GM12892 (cell line): ENCODE results near the gene NLRP11. TPM values are rescaled to one million over a fixed set of nuclear protein-coding genes. Genes with fewer than 3 reads are reported as not detected.

Experiments used
- DNase-seq: peaks from one replicate; pipeline ENCODE4 v3.0.0; 2011; ENCODE audit not compliant: insufficient read length
- FAIRE-seq: peaks from 2 replicates; lab custom pipeline; 2011; peaks lifted over from hg19 to GRCh38; lab: Jason Lieb, UNC
- POLR2A ChIP-seq: IDR thresholded peaks from 2 replicates; pipeline ENCODE4 v1.6.1; 2011; ENCODE audit warnings: low read depth, low read length, control low read depth
- POLR2AphosphoS5 ChIP-seq: IDR thresholded peaks from 2 replicates; pipeline ENCODE4 v1.6.1; 2011; ENCODE audit warnings: low read depth, low read length, control low read depth
- TAF1 ChIP-seq: IDR thresholded peaks from 2 replicates; pipeline ENCODE4 v1.6.1; 2011; ENCODE audit warnings: low read depth, mild to moderate bottlenecking, control low read depth, low read length, borderline replicate concordance
- polyA plus RNA-seq: library from polyadenylated mRNA; unstranded; fragments of >200 nt; gene quantifications from one replicate; pipeline ENCODE4 v1.2.1, GENCODE V29; 2012; ENCODE audit warnings: missing spikeins, inconsistent platforms; ENCODE audit not compliant: missing spikeins

Gene NLRP11
- polyA plus RNA-seq: 0.61 TPM

DNA sequence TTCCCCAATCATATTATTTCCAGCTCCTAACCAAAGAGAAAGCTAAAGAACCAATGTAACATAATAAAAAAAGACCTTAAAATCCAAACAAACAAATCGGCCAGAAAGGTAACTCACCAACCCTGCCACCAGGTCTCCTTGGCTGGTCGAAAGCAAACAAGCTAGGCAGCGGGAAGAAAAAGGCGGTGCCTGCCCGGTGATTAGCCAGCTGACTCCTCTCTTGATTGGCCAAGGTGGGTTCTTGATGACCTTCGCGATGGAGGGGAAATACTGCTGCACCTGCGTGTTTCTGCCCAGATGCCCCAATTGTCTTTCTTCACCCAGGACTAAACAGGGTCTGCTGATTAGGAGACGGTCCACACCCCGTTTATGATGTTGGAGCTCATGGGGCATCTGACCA, at the start of gene NLRP11:
Gene NLRP11 (minus strand): TSS at position 154 of the 400 bp plus-strand sequence. CDS start 13,825 bp downstream, outside the sequence.
- TF ChIP-seq POLR2AphosphoS5 (no peak), TAF1 (no peak), POLR2A (no peak)
- DNase-seq: no peak
- no peak for FAIRE-seq

DNA sequence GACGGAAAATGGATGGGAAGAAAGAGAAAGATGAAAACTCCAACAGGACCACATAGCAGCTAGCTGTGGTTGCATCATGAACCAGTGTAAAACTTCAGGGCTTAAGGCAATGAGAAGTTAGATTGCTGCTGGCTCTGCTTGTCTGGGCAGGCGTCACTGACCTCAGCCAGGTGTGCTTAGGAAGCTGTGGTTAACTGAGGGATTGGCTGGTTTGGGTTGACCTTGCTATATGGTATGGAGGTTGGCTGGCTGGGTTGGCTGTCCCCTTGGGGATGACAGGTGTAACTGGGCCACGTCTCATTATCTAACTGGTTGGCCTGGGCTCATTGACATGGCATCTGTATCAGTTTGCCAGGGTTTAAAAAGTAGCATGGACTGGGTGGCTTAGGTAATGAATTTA, 45.4 kb upstream of the NLRP11 start:
- FAIRE-seq (no peak), DNase-seq (no peak)
- TF ChIP-seq POLR2AphosphoS5: no peak

DNA sequence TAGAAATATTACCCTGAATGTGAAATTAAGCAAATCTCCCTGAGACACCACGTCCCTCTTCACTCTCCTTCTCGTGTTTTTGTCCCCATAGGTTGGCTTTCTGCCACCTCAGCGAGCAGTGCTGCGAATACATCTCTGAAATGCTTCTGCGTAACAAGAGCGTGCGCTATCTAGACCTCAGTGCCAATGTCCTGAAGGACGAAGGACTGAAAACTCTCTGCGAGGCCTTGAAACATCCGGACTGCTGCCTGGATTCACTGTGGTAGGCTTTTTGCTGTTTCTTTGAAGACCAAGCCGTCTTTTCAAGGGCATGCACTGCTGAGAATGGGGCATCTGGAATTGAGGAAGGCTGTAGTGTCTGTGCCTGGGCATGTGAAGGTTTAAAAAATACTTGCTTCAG, 38.9 kb upstream of the NLRP11 start:
- FAIRE-seq: no peak
- no peak for DNase-seq
- no peak for TF ChIP-seq POLR2A
- TF ChIP-seq POLR2AphosphoS5: no peak
- TF ChIP-seq TAF1: no peak

DNA sequence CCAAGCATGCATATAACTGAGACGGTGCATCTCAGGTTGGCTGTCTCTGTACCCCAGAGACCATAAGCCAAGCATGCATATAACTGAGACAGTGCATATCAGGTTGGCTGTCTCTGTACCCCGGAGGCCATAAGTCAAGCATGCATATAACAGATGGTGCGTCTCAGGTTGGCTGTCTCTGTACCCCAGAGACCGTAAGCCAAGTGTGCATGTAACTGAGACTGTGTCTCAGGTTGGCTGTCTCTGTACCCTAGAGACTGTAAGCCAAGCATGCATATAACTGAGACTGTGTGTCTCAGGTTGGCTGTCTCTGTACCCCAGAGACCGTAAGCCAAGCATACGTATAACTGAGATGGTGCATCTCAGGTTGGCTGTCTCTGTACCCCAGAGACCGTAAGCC, 35.3 kb upstream of the NLRP11 start:
- no peak for FAIRE-seq
- TF ChIP-seq POLR2A (no peak), POLR2AphosphoS5 (no peak), TAF1 (no peak)

DNA sequence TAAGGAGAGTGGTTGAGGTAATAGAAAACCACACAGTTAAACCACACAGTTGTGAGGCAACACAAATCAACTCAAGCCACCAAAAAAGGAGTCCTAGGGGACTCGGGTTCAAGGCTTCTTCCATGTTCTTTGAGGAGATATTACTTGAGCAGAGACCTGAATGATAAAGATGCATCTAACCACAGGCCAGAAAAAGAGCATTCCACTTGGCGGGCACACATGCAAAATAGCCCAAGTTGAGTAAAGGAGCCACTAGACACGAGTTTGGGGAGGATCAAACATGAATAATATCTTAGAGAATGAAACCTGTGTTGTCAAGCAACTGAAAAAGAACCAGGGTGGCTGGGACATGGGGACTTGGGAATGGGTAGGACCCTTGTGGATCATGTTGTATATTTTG, 34.7 kb upstream of the NLRP11 start:
- no peak for DNase-seq
- TF ChIP-seq POLR2AphosphoS5 (no peak), TAF1 (no peak), POLR2A (no peak)
- FAIRE-seq: no peak

More for the DNA sequence above, 35.3 kb upstream of the NLRP11 start:
- no peak for DNase-seq

DNA sequence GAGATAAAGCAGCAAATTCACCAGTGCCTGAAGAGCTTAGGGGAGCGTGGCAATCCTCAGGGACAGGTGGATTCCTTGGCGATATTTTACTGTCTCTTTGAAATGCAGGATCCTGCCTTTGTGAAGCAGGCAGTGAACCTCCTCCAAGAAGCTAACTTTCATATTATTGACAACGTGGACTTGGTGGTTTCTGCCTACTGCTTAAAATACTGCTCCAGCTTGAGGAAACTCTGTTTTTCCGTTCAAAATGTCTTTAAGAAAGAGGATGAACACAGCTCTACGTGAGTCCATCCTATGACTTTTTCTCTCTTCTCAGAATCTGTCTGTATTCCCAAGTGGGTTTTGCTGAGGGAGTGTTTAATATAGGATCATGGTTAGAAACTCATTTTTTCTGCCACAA, 27.2 kb upstream of the NLRP11 start:
- FAIRE-seq (no peak), DNase-seq (no peak)
- TF ChIP-seq POLR2A (no peak), TAF1 (no peak), POLR2AphosphoS5 (no peak)

DNA sequence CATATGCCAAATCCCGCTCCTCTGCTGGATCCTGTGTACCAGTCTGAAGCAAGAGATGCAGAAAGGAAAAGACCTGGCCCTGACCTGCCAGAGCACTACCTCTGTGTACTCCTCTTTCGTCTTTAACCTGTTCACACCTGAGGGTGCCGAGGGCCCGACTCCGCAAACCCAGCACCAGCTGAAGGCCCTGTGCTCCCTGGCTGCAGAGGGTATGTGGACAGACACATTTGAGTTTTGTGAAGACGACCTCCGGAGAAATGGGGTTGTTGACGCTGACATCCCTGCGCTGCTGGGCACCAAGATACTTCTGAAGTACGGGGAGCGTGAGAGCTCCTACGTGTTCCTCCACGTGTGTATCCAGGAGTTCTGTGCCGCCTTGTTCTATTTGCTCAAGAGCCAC, 26.6 kb upstream of the NLRP11 start:
- FAIRE-seq (no peak), DNase-seq (no peak)
- TF ChIP-seq POLR2AphosphoS5 (no peak), POLR2A (no peak), TAF1 (no peak)

DNA sequence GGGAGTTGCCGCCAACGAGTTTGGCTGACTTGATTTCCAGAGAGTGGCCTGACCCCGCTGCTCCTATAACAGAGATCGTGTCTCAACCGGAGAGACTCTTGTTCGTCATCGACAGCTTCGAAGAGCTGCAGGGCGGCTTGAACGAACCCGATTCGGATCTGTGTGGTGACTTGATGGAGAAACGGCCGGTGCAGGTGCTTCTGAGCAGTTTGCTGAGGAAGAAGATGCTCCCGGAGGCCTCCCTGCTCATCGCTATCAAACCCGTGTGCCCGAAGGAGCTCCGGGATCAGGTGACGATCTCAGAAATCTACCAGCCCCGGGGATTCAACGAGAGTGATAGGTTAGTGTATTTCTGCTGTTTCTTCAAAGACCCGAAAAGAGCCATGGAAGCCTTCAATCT, 26.2 kb upstream of the NLRP11 start:
- DNase-seq (no peak), FAIRE-seq (no peak)
- TF ChIP-seq POLR2AphosphoS5 (no peak), TAF1 (no peak)

DNA sequence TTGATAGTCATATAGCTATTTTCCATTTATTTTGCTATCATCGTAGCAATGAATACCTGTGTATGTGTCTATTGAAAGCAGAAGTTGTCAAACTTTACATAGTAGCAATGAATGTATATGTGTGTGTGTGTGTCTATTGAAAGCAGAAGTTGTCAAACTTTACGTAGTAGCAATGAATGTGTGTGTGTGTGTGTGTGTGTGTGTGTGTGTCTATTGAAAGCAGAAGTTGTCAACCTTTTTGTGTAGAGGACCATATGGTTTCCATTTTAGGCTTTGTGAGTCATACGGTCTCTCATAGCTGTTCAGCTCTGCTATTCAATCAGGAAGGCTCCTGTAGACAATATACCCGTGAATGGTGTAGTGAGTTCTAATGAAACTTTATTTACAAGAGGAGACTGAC, 25.4 kb upstream of the NLRP11 start:
- TF ChIP-seq TAF1 (no peak), POLR2AphosphoS5 (no peak), POLR2A (no peak)
- DNase-seq: no peak
- no peak for FAIRE-seq

DNA sequence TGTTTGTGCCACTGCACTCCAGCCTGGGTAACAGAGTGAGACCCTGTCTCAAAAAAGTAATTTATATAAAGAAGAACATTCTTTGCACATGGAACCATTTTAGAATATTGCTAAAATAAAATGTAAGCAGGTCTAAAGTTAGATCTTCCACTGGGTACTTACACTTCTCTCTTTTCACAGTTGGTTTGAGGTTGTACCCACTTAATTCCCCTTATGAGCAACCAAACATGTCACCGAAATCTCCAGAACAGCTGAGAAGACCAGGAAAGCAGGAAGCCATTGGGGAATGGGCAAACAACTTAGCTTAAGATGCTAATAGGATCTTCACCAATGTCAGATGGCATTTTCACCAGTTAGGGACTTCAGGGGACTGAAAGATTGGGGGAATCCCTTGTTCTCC, 23.4 kb upstream of the NLRP11 start:
- no peak for DNase-seq
- no peak for FAIRE-seq
- no peak for TF ChIP-seq TAF1
- TF ChIP-seq POLR2AphosphoS5: no peak
- TF ChIP-seq POLR2A: no peak

DNA sequence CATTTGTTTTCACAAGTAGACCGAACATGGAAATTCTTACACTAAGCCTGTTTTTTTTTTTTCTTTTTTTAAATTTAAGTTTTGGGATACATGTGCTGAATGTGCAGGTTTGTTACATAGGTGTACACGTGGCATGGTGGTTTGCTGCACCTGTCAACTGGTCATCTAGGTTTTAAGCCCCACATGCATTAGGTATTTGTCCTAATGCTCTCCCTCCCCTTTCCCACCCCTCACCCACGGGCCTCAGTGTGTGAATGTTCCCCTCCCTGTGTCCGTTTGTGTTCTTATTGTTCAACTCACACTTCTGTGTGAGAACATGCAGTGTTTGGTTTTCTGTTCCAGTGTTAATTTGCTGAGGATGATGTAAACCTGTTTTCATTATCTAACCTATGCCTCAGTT, 7.1 kb upstream of the NLRP11 start:
- no peak for TF ChIP-seq POLR2A
- no peak for TF ChIP-seq POLR2AphosphoS5
- no peak for TF ChIP-seq TAF1
- FAIRE-seq: no peak
- DNase-seq: no peak

DNA sequence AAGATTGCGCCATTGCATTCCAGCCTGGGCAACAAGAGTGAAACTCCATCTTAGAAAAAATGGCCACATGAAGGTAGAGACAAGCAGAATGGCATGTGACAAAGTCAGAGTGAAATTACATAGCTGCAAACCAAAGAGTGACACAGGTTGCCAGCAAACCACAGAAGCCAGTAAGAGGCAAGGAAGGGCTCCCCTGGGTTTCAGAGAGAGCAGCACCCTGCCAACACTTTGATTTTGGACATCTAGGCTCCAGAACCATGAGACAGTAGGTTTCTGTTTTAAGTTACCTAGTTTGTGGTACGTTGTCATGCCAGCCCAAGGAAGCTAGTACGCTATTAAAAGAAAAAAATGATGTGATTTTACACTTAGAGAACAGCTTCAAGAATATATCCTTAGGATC, 6.5 kb upstream of the NLRP11 start:
- DNase-seq (no peak), FAIRE-seq (no peak)
- TF ChIP-seq TAF1 (no peak), POLR2A (no peak), POLR2AphosphoS5 (no peak)

DNA sequence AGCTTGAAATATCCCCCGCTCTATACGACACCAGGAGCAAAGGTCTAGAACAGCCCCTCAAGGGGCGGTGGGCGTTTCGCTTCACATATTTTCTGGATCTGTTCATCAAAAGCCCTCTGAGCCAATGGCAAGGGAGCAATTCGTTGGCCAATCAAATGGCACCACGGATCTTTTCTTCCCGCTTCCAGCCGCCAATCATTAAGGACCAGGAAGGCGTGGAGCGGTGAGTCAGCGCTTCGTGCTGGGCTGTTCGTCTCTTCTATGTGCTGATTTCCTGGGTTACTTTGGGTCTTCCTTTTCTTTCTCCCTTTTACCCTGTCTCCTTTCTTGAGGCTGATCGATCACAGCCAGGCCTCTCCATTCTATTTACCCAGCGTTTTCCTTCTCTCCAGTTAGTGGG, 4.5 kb upstream of the NLRP11 start, which contains the start of gene NLRP4:
Gene NLRP4 (plus strand): TSS at position 201 of the 400 bp plus-strand sequence. CDS start 15,541 bp downstream, outside the sequence.
- no peak for TF ChIP-seq TAF1
- no peak for TF ChIP-seq POLR2AphosphoS5
- TF ChIP-seq POLR2A: no peak
- FAIRE-seq (no peak), DNase-seq (no peak)
